Measurements from ENCODE around the gene SLC45A1.

GRCh38 chr1:8378178-8378577 lies 60.3 kb downstream of the SLC45A1 start:
- TF ChIP-seq CTCF (IDR thresholded peaks at IDR 0.05): no peak
- no peak for TF ChIP-seq EP300 (IDR thresholded peaks at IDR 0.05)
- no peak for TF ChIP-seq POLR2AphosphoS5 (IDR thresholded peaks at IDR 0.05)
- TF ChIP-seq POLR2A (IDR thresholded peaks at IDR 0.05): no peak

Data from upper lobe of left lung (tissue), 4 donors.